ENCODE data around the gene GATAD2B.

DNA sequence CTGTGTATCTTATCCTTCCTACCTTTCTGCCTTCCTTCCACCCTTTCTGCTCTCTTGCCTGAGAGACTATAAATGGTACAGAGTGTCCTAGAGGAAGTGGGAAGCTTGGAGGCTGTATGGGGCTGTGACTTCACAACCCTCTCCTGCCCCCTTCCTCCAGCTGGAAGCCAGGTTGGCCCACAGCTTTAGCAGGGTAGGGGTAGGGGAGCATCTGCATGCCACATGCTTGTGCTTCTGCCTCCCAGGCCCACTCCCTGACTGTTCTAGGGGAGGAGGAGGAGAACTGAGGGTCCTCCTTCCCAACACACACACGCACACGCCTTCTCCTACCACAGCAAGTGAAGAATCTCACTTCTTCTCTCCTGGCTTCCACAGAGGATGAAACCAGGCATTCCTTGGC, 151.5 kb downstream of the GATAD2B start:
- TF ChIP-seq, protein P1, sequence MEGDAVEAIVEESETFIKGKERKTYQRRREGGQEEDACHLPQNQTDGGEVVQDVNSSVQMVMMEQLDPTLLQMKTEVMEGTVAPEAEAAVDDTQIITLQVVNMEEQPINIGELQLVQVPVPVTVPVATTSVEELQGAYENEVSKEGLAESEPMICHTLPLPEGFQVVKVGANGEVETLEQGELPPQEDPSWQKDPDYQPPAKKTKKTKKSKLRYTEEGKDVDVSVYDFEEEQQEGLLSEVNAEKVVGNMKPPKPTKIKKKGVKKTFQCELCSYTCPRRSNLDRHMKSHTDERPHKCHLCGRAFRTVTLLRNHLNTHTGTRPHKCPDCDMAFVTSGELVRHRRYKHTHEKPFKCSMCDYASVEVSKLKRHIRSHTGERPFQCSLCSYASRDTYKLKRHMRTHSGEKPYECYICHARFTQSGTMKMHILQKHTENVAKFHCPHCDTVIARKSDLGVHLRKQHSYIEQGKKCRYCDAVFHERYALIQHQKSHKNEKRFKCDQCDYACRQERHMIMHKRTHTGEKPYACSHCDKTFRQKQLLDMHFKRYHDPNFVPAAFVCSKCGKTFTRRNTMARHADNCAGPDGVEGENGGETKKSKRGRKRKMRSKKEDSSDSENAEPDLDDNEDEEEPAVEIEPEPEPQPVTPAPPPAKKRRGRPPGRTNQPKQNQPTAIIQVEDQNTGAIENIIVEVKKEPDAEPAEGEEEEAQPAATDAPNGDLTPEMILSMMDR (IDR thresholded peaks at IDR 0.05): no peak
- TF ChIP-seq POLR2A (IDR thresholded peaks at IDR 0.05; ENCODE audit: low read length) (no peak), SREBF2 (IDR thresholded peaks at IDR 0.05) (no peak), PHF8 (IDR thresholded peaks at IDR 0.05; ENCODE audit: borderline replicate concordance, low read depth) (no peak), EP300 (IDR thresholded peaks at IDR 0.05) (no peak)
- TF ChIP-seq, protein P2, sequence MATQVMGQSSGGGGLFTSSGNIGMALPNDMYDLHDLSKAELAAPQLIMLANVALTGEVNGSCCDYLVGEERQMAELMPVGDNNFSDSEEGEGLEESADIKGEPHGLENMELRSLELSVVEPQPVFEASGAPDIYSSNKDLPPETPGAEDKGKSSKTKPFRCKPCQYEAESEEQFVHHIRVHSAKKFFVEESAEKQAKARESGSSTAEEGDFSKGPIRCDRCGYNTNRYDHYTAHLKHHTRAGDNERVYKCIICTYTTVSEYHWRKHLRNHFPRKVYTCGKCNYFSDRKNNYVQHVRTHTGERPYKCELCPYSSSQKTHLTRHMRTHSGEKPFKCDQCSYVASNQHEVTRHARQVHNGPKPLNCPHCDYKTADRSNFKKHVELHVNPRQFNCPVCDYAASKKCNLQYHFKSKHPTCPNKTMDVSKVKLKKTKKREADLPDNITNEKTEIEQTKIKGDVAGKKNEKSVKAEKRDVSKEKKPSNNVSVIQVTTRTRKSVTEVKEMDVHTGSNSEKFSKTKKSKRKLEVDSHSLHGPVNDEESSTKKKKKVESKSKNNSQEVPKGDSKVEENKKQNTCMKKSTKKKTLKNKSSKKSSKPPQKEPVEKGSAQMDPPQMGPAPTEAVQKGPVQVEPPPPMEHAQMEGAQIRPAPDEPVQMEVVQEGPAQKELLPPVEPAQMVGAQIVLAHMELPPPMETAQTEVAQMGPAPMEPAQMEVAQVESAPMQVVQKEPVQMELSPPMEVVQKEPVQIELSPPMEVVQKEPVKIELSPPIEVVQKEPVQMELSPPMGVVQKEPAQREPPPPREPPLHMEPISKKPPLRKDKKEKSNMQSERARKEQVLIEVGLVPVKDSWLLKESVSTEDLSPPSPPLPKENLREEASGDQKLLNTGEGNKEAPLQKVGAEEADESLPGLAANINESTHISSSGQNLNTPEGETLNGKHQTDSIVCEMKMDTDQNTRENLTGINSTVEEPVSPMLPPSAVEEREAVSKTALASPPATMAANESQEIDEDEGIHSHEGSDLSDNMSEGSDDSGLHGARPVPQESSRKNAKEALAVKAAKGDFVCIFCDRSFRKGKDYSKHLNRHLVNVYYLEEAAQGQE (IDR thresholded peaks at IDR 0.05): no peak
